Activated CD8-positive, alpha-beta memory T cell treated with anti-CD3 and anti-CD28 coated beads for 48 hours (primary cell): ENCODE results near the gene ZMYND11.
"Not testable (repeated sequence)": the region's sequence is repeated elsewhere in the genome, so short reads cannot be mapped to it uniquely, and the experiment has no call there.

Source experiments
- DNase-seq, 3 experiments: peaks; one replicate each; pipeline ENCODE4 v3.0.0-alpha.2; 2020; ENCODE audit warnings: low read depth in 2 of 3, low spot score in 2 of 3

The ZMYND11 gene

GRCh38 chr10:132946-133898 lies 2.0 kb upstream of the ZMYND11 start:
- DNase-seq, result no peak

- peak; percentile 10 to 20 (median 19) for DNase-seq
These were observed 766 bp upstream of the ZMYND11 start for GRCh38 chr10:134247-135131.

- DNase-seq, result peak; percentile 23 to 40 (median 40)
These were observed 578 bp downstream of the ZMYND11 start for GRCh38 chr10:135601-136464.

GRCh38 chr10:136465-136762 lies 1.2 kb downstream of the ZMYND11 start:
- DNase-seq, result no peak

GRCh38 chr10:137031-137430 lies 1.8 kb downstream of the ZMYND11 start:
- DNase-seq, result peak in 1 of 3 experiments; percentile 21

GRCh38 chr10:137606-138005 lies 2.4 kb downstream of the ZMYND11 start:
- DNase-seq, result no peak

GRCh38 chr10:142371-142770 lies 7.1 kb downstream of the ZMYND11 start:
- DNase-seq, result no peak

GRCh38 chr10:152915-153314 lies 17.7 kb downstream of the ZMYND11 start:
- DNase-seq, result no peak

- DNase-seq, result no peak
These were observed 19.1 kb downstream of the ZMYND11 start for GRCh38 chr10:154348-154747.

- DNase-seq, result no peak
These were observed 32.1 kb downstream of the ZMYND11 start for GRCh38 chr10:167383-167782.

GRCh38 chr10:173741-174140 lies 38.5 kb downstream of the ZMYND11 start:
- no peak for DNase-seq

- no peak for DNase-seq
These were observed 41.4 kb downstream of the ZMYND11 start for GRCh38 chr10:176677-177076.

- DNase-seq, result no peak
These were observed 43.0 kb downstream of the ZMYND11 start for GRCh38 chr10:178208-178607.

GRCh38 chr10:178723-179122 lies 43.5 kb downstream of the ZMYND11 start:
- DNase-seq, result no peak

GRCh38 chr10:182441-183201 lies 47.4 kb downstream of the ZMYND11 start:
- DNase-seq, result no peak

- no peak for DNase-seq
These were observed 48.9 kb downstream of the ZMYND11 start for GRCh38 chr10:184174-184573.

GRCh38 chr10:184911-185310 lies 49.7 kb downstream of the ZMYND11 start:
- no peak for DNase-seq

- not testable (repeated sequence) for DNase-seq
These were observed 50.3 kb downstream of the ZMYND11 start for GRCh38 chr10:185571-185970.

GRCh38 chr10:186911-187310 lies 51.7 kb downstream of the ZMYND11 start:
- no peak for DNase-seq

GRCh38 chr10:188546-188945 lies 53.3 kb downstream of the ZMYND11 start:
- DNase-seq, result no peak
